ENCODE data around the gene DNAJB6. TPM values are rescaled to one million over a fixed set of nuclear protein-coding genes. Genes with fewer than 3 reads are reported as not detected.
A peak's percentile ranks its signal among the peaks of the same experiment; 100 is the strongest.

Gene DNAJB6
- total RNA-seq, 1 experiment from 2014 or later = 82.5 TPM

DNA sequence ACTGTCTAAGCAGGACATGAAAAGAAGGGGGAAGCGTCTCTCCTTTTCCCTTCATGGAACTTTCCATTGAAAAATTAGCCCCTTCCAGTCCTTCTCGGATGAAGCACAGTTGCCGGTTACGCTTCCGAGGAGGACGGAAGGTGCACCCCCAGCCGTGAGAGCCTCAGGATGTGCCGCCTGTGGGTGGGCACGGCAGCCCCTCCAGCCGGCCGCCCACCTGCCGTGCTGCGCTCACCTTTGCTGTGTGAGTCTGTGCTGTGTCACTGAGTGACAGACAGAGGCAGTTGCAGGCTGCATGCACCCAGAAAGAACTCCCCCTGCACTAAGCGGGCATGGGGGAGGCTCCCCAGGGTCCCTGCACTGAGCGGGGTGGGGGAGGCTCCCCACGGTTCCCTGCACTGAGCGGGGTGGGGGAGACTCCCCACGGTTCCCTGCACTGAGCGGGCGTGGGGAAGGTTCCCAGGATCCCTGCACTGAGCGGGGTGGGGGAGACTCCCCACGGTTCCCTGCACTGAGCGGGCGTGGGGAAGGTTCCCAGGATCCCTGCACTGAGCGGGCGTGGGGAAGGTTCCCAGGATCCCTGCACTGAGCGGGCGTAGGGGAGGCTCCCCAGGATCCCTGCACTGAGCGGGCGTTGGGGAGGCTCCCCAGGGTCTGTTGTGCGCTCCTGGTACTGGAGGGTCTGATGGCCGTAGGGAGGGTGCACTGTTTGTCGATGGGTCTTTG lies 74.2 kb downstream of the DNAJB6 start:
- no peaks in the 10 kb centered on the region for H4K20me1 ChIP-seq (ENCODE audit: insufficient read depth)
- no peaks in the 10 kb centered on the region for H3K9me3 ChIP-seq (ENCODE audit: control insufficient read depth in 1 of 2, insufficient read depth in 1 of 2, low read depth in 1 of 2, low read length in 2 of 2)
- ATAC-seq = no peak; the same call in 1 of the 2 replicates
- CTCF ChIA-PET = no interaction called here
- no peak overlapping the region for H3K4me2 ChIP-seq (ENCODE audit: low read length)
- no peak overlapping the region for H3K9ac ChIP-seq (ENCODE audit: low read length)
- H3K4me1 ChIP-seq (ENCODE audit: control insufficient read depth in 1 of 2, insufficient read depth in 2 of 2, low read length in 2 of 2) = no peaks in the 10 kb centered on the region
- H3K27me3 ChIP-seq (ENCODE audit: insufficient read depth, low read length) = no peaks in the 10 kb centered on the region
- no peaks in the 10 kb centered on the region for H3K9me2 ChIP-seq (ENCODE audit: insufficient read depth)
- H3K36me3 ChIP-seq (ENCODE audit: control insufficient read depth in 1 of 2, insufficient read depth in 2 of 2, low read length in 2 of 2) = no peaks in the 10 kb centered on the region
- H3K27ac ChIP-seq (ENCODE audit: low read depth, low read length) = no peak overlapping the region
- TF ChIP-seq EZH2phosphoT487 (IDR thresholded peaks at IDR 0.05; ENCODE audit: borderline replicate concordance) = no peak
- RAD21 ChIA-PET (ENCODE audit: low non-redundant PET in 1 of 2, low total read pairs in 2 of 2, uncharacterized antibody in 2 of 2, unreplicated experiment in 2 of 2) = no interaction called here
- no TSS peak for BruUV-seq (replicated peaks)
- intact Hi-C loops (cut with micrococcal nuclease) = no loop called here
- no peaks in the 10 kb centered on the region for H3K79me2 ChIP-seq (ENCODE audit: insufficient read depth, low read length)
- POLR2A ChIA-PET = no interaction called here
- no peak for DNase-seq (ENCODE audit: low read depth, low spot score)
- no peak overlapping the region for H3K4me3 ChIP-seq (replicated peaks in 1 of 2; ENCODE audit: low read depth in 1 of 2, low read length in 2 of 2)
- no peak overlapping the region for H2AFZ ChIP-seq (ENCODE audit: low read depth, low read length, poor library complexity, severe bottlenecking)

DNA sequence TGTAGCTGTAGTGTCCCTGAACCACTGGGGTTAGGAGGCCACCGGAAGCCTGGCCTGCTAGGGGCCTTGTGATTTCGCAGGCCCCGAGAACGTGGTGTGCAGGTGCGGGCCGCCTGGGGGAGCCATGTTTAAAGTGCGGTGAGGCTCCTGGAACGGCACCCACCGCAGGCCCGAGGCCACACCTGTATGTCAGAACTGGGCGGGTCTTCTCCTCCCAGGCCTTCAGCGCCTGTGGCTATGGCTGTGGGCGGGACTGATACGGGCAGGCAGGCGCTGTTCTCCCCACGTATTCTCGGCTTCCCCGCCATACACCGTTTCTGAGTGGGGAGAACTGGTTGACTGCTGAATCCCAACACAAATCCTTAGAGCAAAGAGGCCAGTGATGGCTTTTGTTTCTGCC lies 74.8 kb downstream of the DNAJB6 start:
- ChIA-PET RAD21 (ENCODE audit: low non-redundant PET in 1 of 2, low total read pairs in 2 of 2, uncharacterized antibody in 2 of 2, unreplicated experiment in 2 of 2) (no interaction called here), CTCF (no interaction called here), POLR2A (no interaction called here)
- Histone ChIP-seq H3K4me3 (replicated peaks in 1 of 2; ENCODE audit: low read depth in 1 of 2, low read length in 2 of 2) (no peak overlapping the region), H3K79me2 (ENCODE audit: insufficient read depth, low read length) (no peaks in the 10 kb centered on the region), H3K4me1 (ENCODE audit: control insufficient read depth in 1 of 2, insufficient read depth in 2 of 2, low read length in 2 of 2) (no peaks in the 10 kb centered on the region), H3K4me2 (ENCODE audit: low read length) (no peak overlapping the region), H2AFZ (ENCODE audit: low read depth, low read length, poor library complexity, severe bottlenecking) (no peak overlapping the region), H3K9me2 (ENCODE audit: insufficient read depth) (no peaks in the 10 kb centered on the region), H3K27ac (ENCODE audit: low read depth, low read length) (no peak overlapping the region), H4K20me1 (ENCODE audit: insufficient read depth) (no peaks in the 10 kb centered on the region), H3K9ac (ENCODE audit: low read length) (no peak overlapping the region), H3K27me3 (ENCODE audit: insufficient read depth, low read length) (no peaks in the 10 kb centered on the region), H3K36me3 (ENCODE audit: control insufficient read depth in 1 of 2, insufficient read depth in 2 of 2, low read length in 2 of 2) (no peaks in the 10 kb centered on the region), H3K9me3 (ENCODE audit: control insufficient read depth in 1 of 2, insufficient read depth in 1 of 2, low read depth in 1 of 2, low read length in 2 of 2) (no peaks in the 10 kb centered on the region)
- DNase-seq (ENCODE audit: low read depth, low spot score) (no peak), ATAC-seq (peak; percentile 52; the same call in 1 of the 2 replicates)
- no TSS peak for BruUV-seq (replicated peaks)
- TF ChIP-seq SRF (IDR thresholded peaks at IDR 0.05; ENCODE audit: low read depth) (no peak), JUND (IDR thresholded peaks at IDR 0.05) (no peak), SIN3A (IDR thresholded peaks at IDR 0.05; ENCODE audit: low read depth) (no peak), TCF7L2 (IDR thresholded peaks at IDR 0.05; ENCODE audit: borderline replicate concordance, extremely low read depth, insufficient read depth, insufficient read length) (no peak), SP1 (IDR thresholded peaks at IDR 0.05; ENCODE audit: low read depth) (no peak)
- intact Hi-C loops (cut with micrococcal nuclease) = no loop called here
